ENCODE data around the gene EPG5. TPM values are rescaled to one million over a fixed set of nuclear protein-coding genes. Genes with fewer than 3 reads are reported as not detected.

Gene EPG5
- total and polyA plus RNA-seq, 9 of the 15 experiments (the other 6 are each of a cell fraction or from before 2014, with no cell fraction given): 1.3 to 10.7 (median 5.2) TPM

- TF ChIP-seq, protein P1, sequence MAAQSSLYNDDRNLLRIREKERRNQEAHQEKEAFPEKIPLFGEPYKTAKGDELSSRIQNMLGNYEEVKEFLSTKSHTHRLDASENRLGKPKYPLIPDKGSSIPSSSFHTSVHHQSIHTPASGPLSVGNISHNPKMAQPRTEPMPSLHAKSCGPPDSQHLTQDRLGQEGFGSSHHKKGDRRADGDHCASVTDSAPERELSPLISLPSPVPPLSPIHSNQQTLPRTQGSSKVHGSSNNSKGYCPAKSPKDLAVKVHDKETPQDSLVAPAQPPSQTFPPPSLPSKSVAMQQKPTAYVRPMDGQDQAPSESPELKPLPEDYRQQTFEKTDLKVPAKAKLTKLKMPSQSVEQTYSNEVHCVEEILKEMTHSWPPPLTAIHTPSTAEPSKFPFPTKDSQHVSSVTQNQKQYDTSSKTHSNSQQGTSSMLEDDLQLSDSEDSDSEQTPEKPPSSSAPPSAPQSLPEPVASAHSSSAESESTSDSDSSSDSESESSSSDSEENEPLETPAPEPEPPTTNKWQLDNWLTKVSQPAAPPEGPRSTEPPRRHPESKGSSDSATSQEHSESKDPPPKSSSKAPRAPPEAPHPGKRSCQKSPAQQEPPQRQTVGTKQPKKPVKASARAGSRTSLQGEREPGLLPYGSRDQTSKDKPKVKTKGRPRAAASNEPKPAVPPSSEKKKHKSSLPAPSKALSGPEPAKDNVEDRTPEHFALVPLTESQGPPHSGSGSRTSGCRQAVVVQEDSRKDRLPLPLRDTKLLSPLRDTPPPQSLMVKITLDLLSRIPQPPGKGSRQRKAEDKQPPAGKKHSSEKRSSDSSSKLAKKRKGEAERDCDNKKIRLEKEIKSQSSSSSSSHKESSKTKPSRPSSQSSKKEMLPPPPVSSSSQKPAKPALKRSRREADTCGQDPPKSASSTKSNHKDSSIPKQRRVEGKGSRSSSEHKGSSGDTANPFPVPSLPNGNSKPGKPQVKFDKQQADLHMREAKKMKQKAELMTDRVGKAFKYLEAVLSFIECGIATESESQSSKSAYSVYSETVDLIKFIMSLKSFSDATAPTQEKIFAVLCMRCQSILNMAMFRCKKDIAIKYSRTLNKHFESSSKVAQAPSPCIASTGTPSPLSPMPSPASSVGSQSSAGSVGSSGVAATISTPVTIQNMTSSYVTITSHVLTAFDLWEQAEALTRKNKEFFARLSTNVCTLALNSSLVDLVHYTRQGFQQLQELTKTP (IDR thresholded peaks at IDR 0.05; ENCODE audit: low read depth in 1 of 2, partially characterized antibody in 2 of 2): no peak
- no peak for TF ChIP-seq ZNF696 (CRISPR knock-in tag; conservative IDR thresholded peaks at IDR 0.05)
- TF ChIP-seq SAFB2 (IDR thresholded peaks at IDR 0.05; ENCODE audit: borderline replicate concordance, low read depth, low read length, severe bottlenecking): no peak
- no peak for TF ChIP-seq ZNF274 (IDR thresholded peaks at IDR 0.05; ENCODE audit: borderline replicate concordance, low read depth, low read length)
- no peak for TF ChIP-seq NFE2 (IDR thresholded peaks at IDR 0.05; ENCODE audit: low read depth)
- TF ChIP-seq GABPB2 (CRISPR knock-in tag; conservative IDR thresholded peaks at IDR 0.05): no peak
- TF ChIP-seq, protein P2, sequence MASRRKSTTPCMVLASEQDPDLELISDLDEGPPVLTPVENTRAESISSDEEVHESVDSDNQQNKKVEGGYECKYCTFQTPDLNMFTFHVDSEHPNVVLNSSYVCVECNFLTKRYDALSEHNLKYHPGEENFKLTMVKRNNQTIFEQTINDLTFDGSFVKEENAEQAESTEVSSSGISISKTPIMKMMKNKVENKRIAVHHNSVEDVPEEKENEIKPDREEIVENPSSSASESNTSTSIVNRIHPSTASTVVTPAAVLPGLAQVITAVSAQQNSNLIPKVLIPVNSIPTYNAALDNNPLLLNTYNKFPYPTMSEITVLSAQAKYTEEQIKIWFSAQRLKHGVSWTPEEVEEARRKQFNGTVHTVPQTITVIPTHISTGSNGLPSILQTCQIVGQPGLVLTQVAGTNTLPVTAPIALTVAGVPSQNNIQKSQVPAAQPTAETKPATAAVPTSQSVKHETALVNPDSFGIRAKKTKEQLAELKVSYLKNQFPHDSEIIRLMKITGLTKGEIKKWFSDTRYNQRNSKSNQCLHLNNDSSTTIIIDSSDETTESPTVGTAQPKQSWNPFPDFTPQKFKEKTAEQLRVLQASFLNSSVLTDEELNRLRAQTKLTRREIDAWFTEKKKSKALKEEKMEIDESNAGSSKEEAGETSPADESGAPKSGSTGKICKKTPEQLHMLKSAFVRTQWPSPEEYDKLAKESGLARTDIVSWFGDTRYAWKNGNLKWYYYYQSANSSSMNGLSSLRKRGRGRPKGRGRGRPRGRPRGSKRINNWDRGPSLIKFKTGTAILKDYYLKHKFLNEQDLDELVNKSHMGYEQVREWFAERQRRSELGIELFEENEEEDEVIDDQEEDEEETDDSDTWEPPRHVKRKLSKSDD (conservative IDR thresholded peaks at IDR 0.05; ENCODE audit: low read length): no peak
- TF ChIP-seq RBM15 (IDR thresholded peaks at IDR 0.05; ENCODE audit: insufficient read depth, low read length): no peak
- TF ChIP-seq E2F8 (IDR thresholded peaks at IDR 0.05; ENCODE audit: low read depth, partially characterized antibody): no peak
- no peak for TF ChIP-seq BHLHE40 (IDR thresholded peaks at IDR 0.05; ENCODE audit: low read length)
Observed at GRCh38 chr18:45828917-45829811, 138.0 kb downstream of the EPG5 start (continued).
